Effector memory CD8-positive, alpha-beta T cell (primary cell): ENCODE measurements around the gene IGF2BP3.
"Not testable (repeated sequence)": the region's sequence is repeated elsewhere in the genome, so short reads cannot be mapped to it uniquely, and the experiment has no call there.

Experiments
- ATAC-seq: fragments of 150-1000 bp; cut with Tn5 transposase; replicated peaks from 2 replicates; pipeline ENCODE4 v1.10.0; 2021; ENCODE audit warnings: mild to moderate bottlenecking, moderate library complexity
- DNase-seq, 3 experiments: peaks; one replicate each; pipeline ENCODE4 v3.0.0; 2021
- H3K27ac Mint-ChIP-seq, 2 donors: one replicate each; pipeline ENCODE4 v1.8.0; 2022; ENCODE audit warnings: mild to moderate bottlenecking in 2 of 2, mixed read lengths in 2 of 2, moderate library complexity in 2 of 2
- H3K27me3 Mint-ChIP-seq, 2 donors: one replicate each; pipeline ENCODE4 v1.8.0; 2022; ENCODE audit warnings: mixed read lengths in 2 of 2
- H3K36me3 Mint-ChIP-seq: one replicate; pipeline ENCODE4 v1.8.0; 2022; ENCODE audit warnings: mild to moderate bottlenecking, moderate library complexity, mixed read lengths; ENCODE audit not compliant: insufficient read depth
- H3K4me1 Mint-ChIP-seq, 2 donors: one replicate each; pipeline ENCODE4 v1.8.0; 2022; ENCODE audit warnings: low read depth in 2 of 2, mixed read lengths in 2 of 2
- H3K4me3 Mint-ChIP-seq, 2 donors: one replicate each; pipeline ENCODE4 v1.8.0; 2022; ENCODE audit warnings: mild to moderate bottlenecking in 2 of 2, mixed read lengths in 2 of 2, moderate library complexity in 2 of 2
- H3K9me3 Mint-ChIP-seq, 2 donors: one replicate each; pipeline ENCODE4 v1.8.0; 2022; ENCODE audit warnings: mixed read lengths in 2 of 2

IGF2BP3 gene

GRCh38 chr7:23335136-23335535 is 135.2 kb downstream of the IGF2BP3 start:
- DNase-seq: no peak
- H3K4me1 Mint-ChIP-seq: no peaks in the 10 kb centered on the region
- no peak overlapping the region for H3K27ac Mint-ChIP-seq
- no peak for ATAC-seq
- H3K27me3 Mint-ChIP-seq: peaks cover 25 to 36% of the 10 kb centered on the region in 2 donors
- H3K36me3 Mint-ChIP-seq: peaks cover 4% of the 10 kb centered on the region
- H3K9me3 Mint-ChIP-seq: no peaks in the 10 kb centered on the region
- no peak overlapping the region for H3K4me3 Mint-ChIP-seq

GRCh38 chr7:23334482-23335056 is 135.7 kb downstream of the IGF2BP3 start:
- ATAC-seq (no peak), DNase-seq (no peak)
- H3K9me3 Mint-ChIP-seq: no peaks in the 10 kb centered on the region
- H3K27ac Mint-ChIP-seq: no peak overlapping the region
- no peak overlapping the region for H3K4me3 Mint-ChIP-seq
- H3K4me1 Mint-ChIP-seq: no peaks in the 10 kb centered on the region
- H3K36me3 Mint-ChIP-seq: peaks cover 4% of the 10 kb centered on the region
- H3K27me3 Mint-ChIP-seq: peaks cover 25 to 36% of the 10 kb centered on the region in 2 donors

- ATAC-seq: no peak
- no peaks in the 10 kb centered on the region for H3K9me3 Mint-ChIP-seq
- no peak overlapping the region for H3K4me3 Mint-ChIP-seq
- H3K27ac Mint-ChIP-seq: no peak overlapping the region
- H3K27me3 Mint-ChIP-seq: peaks cover 25 to 30% of the 10 kb centered on the region in 2 donors
- no peaks in the 10 kb centered on the region for H3K4me1 Mint-ChIP-seq
- H3K36me3 Mint-ChIP-seq: peaks cover 4% of the 10 kb centered on the region
- DNase-seq: no peak
These were observed 136.5 kb downstream of the IGF2BP3 start for GRCh38 chr7:23333671-23334246.

GRCh38 chr7:23332910-23333612 is 137.2 kb downstream of the IGF2BP3 start:
- Mint-ChIP-seq H3K36me3 (peaks cover 4% of the 10 kb centered on the region), H3K27me3 (peaks cover 22 to 28% of the 10 kb centered on the region in 2 donors), H3K4me1 (no peaks in the 10 kb centered on the region), H3K9me3 (no peaks in the 10 kb centered on the region), H3K4me3 (no peak overlapping the region), H3K27ac (no peak overlapping the region)
- ATAC-seq (no peak), DNase-seq (no peak)

- Mint-ChIP-seq H3K27ac (no peak overlapping the region), H3K36me3 (peaks cover 4% of the 10 kb centered on the region), H3K4me1 (no peaks in the 10 kb centered on the region), H3K9me3 (no peaks in the 10 kb centered on the region), H3K27me3 (peaks cover 13 to 19% of the 10 kb centered on the region in 2 donors), H3K4me3 (no peak overlapping the region)
- ATAC-seq (no peak), DNase-seq (no peak)
These were observed 138.1 kb downstream of the IGF2BP3 start for GRCh38 chr7:23332193-23332592.

- DNase-seq: no peak
- Mint-ChIP-seq H3K36me3 (peaks cover 4% of the 10 kb centered on the region), H3K9me3 (no peaks in the 10 kb centered on the region), H3K27me3 (peaks cover 13 to 17% of the 10 kb centered on the region in 2 donors), H3K4me1 (no peaks in the 10 kb centered on the region), H3K27ac (no peak overlapping the region), H3K4me3 (no peak overlapping the region)
- ATAC-seq: no peak
These were observed 139.2 kb downstream of the IGF2BP3 start for GRCh38 chr7:23331132-23331531.

- ATAC-seq: no peak
- Mint-ChIP-seq H3K27ac (no peak overlapping the region), H3K9me3 (no peaks in the 10 kb centered on the region), H3K4me1 (no peaks in the 10 kb centered on the region), H3K4me3 (no peak overlapping the region), H3K27me3 (peaks cover 10 to 12% of the 10 kb centered on the region in 2 donors), H3K36me3 (peaks cover 7% of the 10 kb centered on the region)
- no peak for DNase-seq
These were observed 154.9 kb downstream of the IGF2BP3 start for GRCh38 chr7:23315366-23315765.

GRCh38 chr7:23312141-23312540 is 158.2 kb downstream of the IGF2BP3 start:
- not testable (repeated sequence) for H3K4me3 Mint-ChIP-seq, H3K27ac Mint-ChIP-seq, H3K27me3 Mint-ChIP-seq, H3K4me1 Mint-ChIP-seq, DNase-seq, H3K9me3 Mint-ChIP-seq, ATAC-seq
- H3K36me3 Mint-ChIP-seq: peaks cover 32% of the 10 kb centered on the region

- peaks cover 12 to 37% of the 10 kb centered on the region in 2 donors for H3K4me1 Mint-ChIP-seq
- no peak for ATAC-seq
- no peak overlapping the region for H3K4me3 Mint-ChIP-seq
- H3K27ac Mint-ChIP-seq: no peak overlapping the region
- no peak for DNase-seq
- no peaks in the 10 kb centered on the region for H3K9me3 Mint-ChIP-seq
- peaks cover 40% of the 10 kb centered on the region for H3K36me3 Mint-ChIP-seq
- H3K27me3 Mint-ChIP-seq: no peaks in the 10 kb centered on the region
These were observed 161.5 kb downstream of the IGF2BP3 start for GRCh38 chr7:23308754-23309153.

GRCh38 chr7:23306936-23307521 is 163.3 kb downstream of the IGF2BP3 start:
- Mint-ChIP-seq H3K36me3 (peaks cover 52% of the 10 kb centered on the region), H3K27me3 (no peaks in the 10 kb centered on the region), H3K4me1 (peaks cover 19 to 49% of the 10 kb centered on the region in 2 donors), H3K4me3 (no peak overlapping the region), H3K9me3 (no peaks in the 10 kb centered on the region), H3K27ac (peak overlapping the region in 1 of 2 donors; percentile 21)
- ATAC-seq: no peak
- DNase-seq: no peak

GRCh38 chr7:23299770-23300300 is 170.5 kb downstream of the IGF2BP3 start:
- no peak for DNase-seq
- Mint-ChIP-seq H3K27me3 (peaks cover 0 to 10% of the 10 kb centered on the region in 2 donors), H3K9me3 (peaks cover 0 to 8% of the 10 kb centered on the region in 2 donors), H3K4me1 (peaks cover 31 to 48% of the 10 kb centered on the region in 2 donors), H3K4me3 (peak overlapping the region; percentile 86 to 88), H3K36me3 (peaks cover 27% of the 10 kb centered on the region), H3K27ac (peak overlapping the region; percentile 93 to 98)
- ATAC-seq: no peak

GRCh38 chr7:23298885-23299769 is 171.2 kb downstream of the IGF2BP3 start, which contains the start of gene MALSU1:
TSS of gene MALSU1 (plus strand) at chr7:23299339. CDS start at chr7:23299353, 14 bp downstream.
- peak within 1 kb of the TSS; percentile 86 to 88 for H3K4me3 Mint-ChIP-seq
- ATAC-seq: peak; percentile 98
- peak within 1 kb of the TSS; percentile 93 to 98 for H3K27ac Mint-ChIP-seq
- peaks cover 24 to 41% of the 10 kb centered on the region in 2 donors for H3K4me1 Mint-ChIP-seq
- peaks cover 27% of the 10 kb centered on the region for H3K36me3 Mint-ChIP-seq
- peak; percentile 95 to 97 (median 96) for DNase-seq
- peaks cover 0 to 8% of the 10 kb centered on the region in 2 donors for H3K9me3 Mint-ChIP-seq
- peaks cover 0 to 12% of the 10 kb centered on the region in 2 donors for H3K27me3 Mint-ChIP-seq
